NOMO-1 (cell line): ENCODE measurements around the gene CLEC2D.
A peak's percentile ranks its signal among the peaks of the same experiment; 100 is the strongest.
"Not testable (repeated sequence)": the region's sequence is repeated elsewhere in the genome, so short reads cannot be mapped to it uniquely, and the experiment has no call there.

ENCODE experiments used
- DNase-seq, 2 experiments: peaks; one replicate each; lab custom pipeline; 2025; ENCODE audit not compliant: unreplicated experiment in 2 of 2; lab: John Stamatoyannopoulos, UW

CLEC2D gene

GRCh38 chr12:9699269-9699897 lies 29.9 kb downstream of the CLEC2D start:
- DNase-seq = no peak

GRCh38 chr12:9699898-9700605 lies 30.5 kb downstream of the CLEC2D start:
- DNase-seq = no peak

GRCh38 chr12:9700606-9700956 lies 31.1 kb downstream of the CLEC2D start:
- DNase-seq = no peak

GRCh38 chr12:9701380-9702154 lies 32.1 kb downstream of the CLEC2D start:
- no peak for DNase-seq

GRCh38 chr12:9702255-9702654 lies 32.7 kb downstream of the CLEC2D start:
- DNase-seq = no peak

GRCh38 chr12:9704561-9704960 lies 35.0 kb downstream of the CLEC2D start:
- DNase-seq = not testable (repeated sequence)

GRCh38 chr12:9706086-9706685 lies 36.7 kb downstream of the CLEC2D start:
- no peak for DNase-seq

GRCh38 chr12:9707356-9707755 lies 37.8 kb downstream of the CLEC2D start:
- DNase-seq = no peak

GRCh38 chr12:9707864-9708808 lies 38.6 kb downstream of the CLEC2D start:
- DNase-seq = peak in 1 of 2 experiments; percentile 47

- DNase-seq = no peak
These were observed 39.3 kb downstream of the CLEC2D start for GRCh38 chr12:9708853-9709252.

GRCh38 chr12:9710584-9711375 lies 41.3 kb downstream of the CLEC2D start:
- no peak for DNase-seq

GRCh38 chr12:9711664-9712063 lies 42.2 kb downstream of the CLEC2D start:
- no peak for DNase-seq

GRCh38 chr12:9713032-9713558 lies 43.6 kb downstream of the CLEC2D start:
- not testable (repeated sequence) for DNase-seq

- DNase-seq = no peak
These were observed 47.8 kb downstream of the CLEC2D start for GRCh38 chr12:9717070-9717925.

- DNase-seq = no peak
These were observed 49.5 kb downstream of the CLEC2D start for GRCh38 chr12:9718968-9719367.

- DNase-seq = no peak
These were observed 50.3 kb downstream of the CLEC2D start for GRCh38 chr12:9719790-9720189.

- peak; percentile 39 to 71 for DNase-seq
These were observed 52.0 kb downstream of the CLEC2D start for GRCh38 chr12:9721394-9722092.

GRCh38 chr12:9724023-9724422 lies 54.5 kb downstream of the CLEC2D start:
- DNase-seq = no peak
